ENCODE data around the gene PDGFB. TPM values are rescaled to one million over a fixed set of nuclear protein-coding genes. Genes with fewer than 3 reads are reported as not detected.

Gene PDGFB
- total and polyA plus RNA-seq, 4 donors: 5.9 to 18.3 (median 13.9) TPM

DNA sequence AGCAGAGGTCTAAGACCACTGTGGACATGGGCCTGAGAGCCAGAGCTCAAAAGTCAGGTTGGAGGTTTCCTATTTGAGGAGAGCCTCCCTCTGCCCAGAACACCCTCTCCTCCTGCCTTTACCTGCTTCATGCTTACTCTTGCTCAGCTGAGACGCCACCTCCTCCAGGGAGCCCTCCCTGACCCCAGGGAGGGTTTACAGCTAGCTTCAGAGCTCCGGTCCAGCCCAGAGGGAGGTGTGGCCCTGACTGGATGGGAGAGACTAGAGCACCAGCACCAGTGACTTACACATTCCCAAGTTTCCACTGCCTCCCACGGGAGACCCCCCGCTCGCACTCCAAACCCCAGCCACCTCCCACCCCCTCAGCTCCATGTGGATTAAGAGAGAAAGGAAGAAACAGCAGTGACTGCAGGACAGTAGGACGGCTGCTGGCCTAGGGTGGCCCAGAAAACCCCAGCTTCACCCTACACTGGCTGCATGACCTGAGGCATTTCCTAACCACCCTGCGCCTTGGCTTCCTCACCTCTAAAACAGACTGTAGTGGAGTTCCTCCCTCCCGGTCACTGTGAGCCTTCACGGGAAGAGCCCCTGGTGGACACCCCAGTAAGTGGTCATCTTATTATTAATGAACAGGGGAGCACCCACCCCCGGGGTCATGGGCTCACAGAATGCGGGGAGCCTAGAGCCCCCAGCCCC is 24.5 kb upstream of the PDGFB start:
- Histone ChIP-seq H3K4me1 (ENCODE audit: control insufficient read depth, insufficient read depth, low read length) (no peaks in the 10 kb centered on the region), H3K27ac (ENCODE audit: low read depth, low read length) (no peak overlapping the region), H3K36me3 (ENCODE audit: control insufficient read depth, insufficient read depth, low read length) (no peaks in the 10 kb centered on the region), H3K9me3 (ENCODE audit: control insufficient read depth, insufficient read depth, low read length) (no peaks in the 10 kb centered on the region), H3K4me3 (ENCODE audit: low read depth, low read length) (no peak overlapping the region), H3K27me3 (ENCODE audit: control insufficient read depth, insufficient read depth, low read length) (no peaks in the 10 kb centered on the region)
- WGBS (ENCODE audit: insufficient coverage): 76% methylated on average over 3 of the region's 11 CpGs
- no peak for DNase-seq (ENCODE audit: low read depth in 4 of 6, low spot score in 6 of 6)

DNA sequence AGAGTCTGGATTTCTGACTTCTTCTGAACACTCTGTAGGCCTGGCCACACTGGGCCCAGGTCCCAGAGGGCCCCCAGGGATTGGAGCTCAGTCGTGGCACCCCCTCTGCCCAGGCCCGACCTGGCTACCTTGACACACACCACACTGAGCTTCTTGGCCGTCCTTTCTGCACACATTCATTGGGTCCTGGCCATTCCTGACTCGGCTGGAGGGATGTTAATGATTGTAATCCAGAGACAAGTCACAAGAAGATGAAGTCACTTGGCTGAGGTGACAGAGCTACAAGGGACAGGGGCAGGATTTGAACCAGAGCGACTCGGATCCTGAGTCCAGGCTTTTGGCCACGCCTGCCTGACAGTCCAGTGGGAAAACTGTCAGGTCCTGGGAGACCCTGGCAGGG is 23.9 kb upstream of the PDGFB start:
- no peak for DNase-seq (ENCODE audit: low read depth in 4 of 6, low spot score in 6 of 6)
- H3K27ac ChIP-seq (ENCODE audit: low read depth, low read length): no peak overlapping the region
- H3K27me3 ChIP-seq (ENCODE audit: control insufficient read depth, insufficient read depth, low read length): no peaks in the 10 kb centered on the region
- no peaks in the 10 kb centered on the region for H3K9me3 ChIP-seq (ENCODE audit: control insufficient read depth, insufficient read depth, low read length)
- WGBS (ENCODE audit: insufficient coverage): 71% methylated on average over 6 of the region's 7 CpGs
- H3K4me3 ChIP-seq (ENCODE audit: low read depth, low read length): no peak overlapping the region
- H3K36me3 ChIP-seq (ENCODE audit: control insufficient read depth, insufficient read depth, low read length): no peaks in the 10 kb centered on the region
- no peaks in the 10 kb centered on the region for H3K4me1 ChIP-seq (ENCODE audit: control insufficient read depth, insufficient read depth, low read length)

DNA sequence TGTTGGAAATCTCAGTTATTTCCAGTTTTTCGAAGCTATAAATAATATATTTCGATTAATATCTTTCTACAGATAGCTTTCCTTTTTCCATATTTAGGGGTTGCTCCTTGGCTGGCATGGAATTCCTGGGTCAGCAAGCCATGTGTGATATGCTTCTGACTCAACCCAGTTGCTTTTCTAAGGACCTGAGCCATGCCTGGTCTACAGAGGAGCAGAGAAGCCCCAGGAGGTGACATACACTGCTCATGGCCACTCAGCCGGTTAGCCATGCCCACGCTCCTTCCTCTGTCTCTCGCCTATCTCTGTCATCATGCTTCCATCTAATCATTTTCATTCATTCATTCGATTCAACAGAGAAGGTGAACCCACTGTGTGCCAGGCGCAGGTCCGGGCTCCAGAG is 23.2 kb upstream of the PDGFB start:
- Histone ChIP-seq H3K36me3 (ENCODE audit: control insufficient read depth, insufficient read depth, low read length) (no peaks in the 10 kb centered on the region), H3K4me3 (ENCODE audit: low read depth, low read length) (no peak overlapping the region), H3K4me1 (ENCODE audit: control insufficient read depth, insufficient read depth, low read length) (no peaks in the 10 kb centered on the region), H3K9me3 (ENCODE audit: control insufficient read depth, insufficient read depth, low read length) (no peaks in the 10 kb centered on the region), H3K27me3 (ENCODE audit: control insufficient read depth, insufficient read depth, low read length) (no peaks in the 10 kb centered on the region), H3K27ac (ENCODE audit: low read depth, low read length) (no peak overlapping the region)
- WGBS (ENCODE audit: insufficient coverage): 77% methylated on average over 3 of the region's 8 CpGs
- no peak for DNase-seq (ENCODE audit: low read depth in 4 of 6, low spot score in 6 of 6)

DNA sequence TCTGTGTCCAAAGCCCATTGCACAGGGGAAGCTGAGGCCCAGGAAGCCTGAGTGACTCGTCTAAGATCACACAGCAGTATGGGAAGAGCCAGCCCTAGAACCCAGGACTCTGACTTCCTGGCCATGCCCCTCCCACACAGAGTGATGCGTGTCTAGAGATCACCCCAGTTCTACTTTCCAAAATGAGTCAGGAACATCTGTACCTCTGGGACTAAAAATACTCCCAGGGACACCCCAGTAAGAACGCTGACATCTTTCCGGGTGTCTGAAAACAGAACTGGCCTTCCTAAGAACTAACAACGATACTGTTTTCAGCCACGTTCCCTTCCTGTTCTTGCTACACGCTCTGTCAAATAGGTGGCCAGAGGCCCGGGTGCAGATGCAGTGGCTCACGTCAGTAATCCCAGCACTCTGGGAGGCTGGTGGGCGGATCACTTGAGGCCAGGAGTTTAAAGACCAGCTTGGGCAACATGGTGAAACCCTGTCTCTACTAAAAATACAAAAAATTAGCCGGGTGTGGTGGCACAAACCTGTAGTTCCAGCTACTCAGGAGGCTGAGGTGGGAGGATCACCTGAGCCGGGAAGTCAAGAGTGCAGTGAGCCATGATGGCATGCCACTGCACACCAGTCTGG is 21.7 kb upstream of the PDGFB start:
- no peak for DNase-seq (ENCODE audit: low read depth in 4 of 6, low spot score in 6 of 6)
- 81% methylated on average over 12 of the region's 12 CpGs for WGBS (ENCODE audit: insufficient coverage)
- no peaks in the 10 kb centered on the region for H3K27me3 ChIP-seq (ENCODE audit: control insufficient read depth, insufficient read depth, low read length)
- H3K9me3 ChIP-seq (ENCODE audit: control insufficient read depth, insufficient read depth, low read length): no peaks in the 10 kb centered on the region
- H3K36me3 ChIP-seq (ENCODE audit: control insufficient read depth, insufficient read depth, low read length): no peaks in the 10 kb centered on the region
- H3K4me3 ChIP-seq (ENCODE audit: low read depth, low read length): no peak overlapping the region
- H3K27ac ChIP-seq (ENCODE audit: low read depth, low read length): no peak overlapping the region
- no peaks in the 10 kb centered on the region for H3K4me1 ChIP-seq (ENCODE audit: control insufficient read depth, insufficient read depth, low read length)

DNA sequence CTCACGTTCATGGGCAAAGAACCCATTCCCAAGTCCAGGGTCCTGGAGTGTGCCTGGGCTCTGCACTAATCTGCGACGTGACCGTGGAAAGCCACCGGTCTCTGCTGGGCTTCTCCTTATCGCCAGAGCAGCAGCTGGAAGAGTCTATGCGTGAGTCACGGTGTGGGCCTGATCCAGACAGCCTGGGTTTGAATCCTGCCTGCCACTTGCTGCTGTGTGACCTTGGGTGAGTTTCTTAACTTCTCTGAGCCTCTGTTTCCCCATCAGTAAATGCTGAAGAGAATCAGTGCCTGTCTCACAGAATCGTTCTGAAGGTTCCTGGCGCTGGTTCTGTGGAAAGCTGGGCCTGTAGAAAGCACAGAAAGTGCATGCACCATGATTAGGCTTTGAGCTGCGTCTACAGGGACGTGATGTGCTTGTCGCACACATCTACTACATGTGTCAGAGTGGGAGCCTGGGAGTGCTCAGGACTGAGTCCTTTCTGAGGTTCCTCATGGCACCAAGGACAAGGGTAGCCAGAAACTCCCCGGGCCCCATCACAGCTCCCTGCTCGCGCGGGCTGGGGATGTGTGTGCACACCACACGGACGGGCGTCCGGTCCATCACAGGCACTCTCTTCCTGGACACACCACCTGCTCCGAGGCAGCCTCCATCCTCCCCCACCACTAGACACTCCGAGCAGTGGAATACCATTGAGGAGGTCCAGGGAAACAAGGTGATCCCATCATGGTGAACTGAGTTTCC is 20.5 kb upstream of the PDGFB start:
- Histone ChIP-seq H3K27me3 (ENCODE audit: control insufficient read depth, insufficient read depth, low read length) (no peaks in the 10 kb centered on the region), H3K9me3 (ENCODE audit: control insufficient read depth, insufficient read depth, low read length) (no peaks in the 10 kb centered on the region), H3K4me1 (ENCODE audit: control insufficient read depth, insufficient read depth, low read length) (no peaks in the 10 kb centered on the region), H3K36me3 (ENCODE audit: control insufficient read depth, insufficient read depth, low read length) (no peaks in the 10 kb centered on the region), H3K4me3 (ENCODE audit: low read depth, low read length) (no peak overlapping the region), H3K27ac (ENCODE audit: low read depth, low read length) (no peak overlapping the region)
- DNase-seq (ENCODE audit: low read depth in 4 of 6, low spot score in 6 of 6): no peak
- WGBS (ENCODE audit: insufficient coverage): 78% methylated on average over 23 of the region's 23 CpGs

DNA sequence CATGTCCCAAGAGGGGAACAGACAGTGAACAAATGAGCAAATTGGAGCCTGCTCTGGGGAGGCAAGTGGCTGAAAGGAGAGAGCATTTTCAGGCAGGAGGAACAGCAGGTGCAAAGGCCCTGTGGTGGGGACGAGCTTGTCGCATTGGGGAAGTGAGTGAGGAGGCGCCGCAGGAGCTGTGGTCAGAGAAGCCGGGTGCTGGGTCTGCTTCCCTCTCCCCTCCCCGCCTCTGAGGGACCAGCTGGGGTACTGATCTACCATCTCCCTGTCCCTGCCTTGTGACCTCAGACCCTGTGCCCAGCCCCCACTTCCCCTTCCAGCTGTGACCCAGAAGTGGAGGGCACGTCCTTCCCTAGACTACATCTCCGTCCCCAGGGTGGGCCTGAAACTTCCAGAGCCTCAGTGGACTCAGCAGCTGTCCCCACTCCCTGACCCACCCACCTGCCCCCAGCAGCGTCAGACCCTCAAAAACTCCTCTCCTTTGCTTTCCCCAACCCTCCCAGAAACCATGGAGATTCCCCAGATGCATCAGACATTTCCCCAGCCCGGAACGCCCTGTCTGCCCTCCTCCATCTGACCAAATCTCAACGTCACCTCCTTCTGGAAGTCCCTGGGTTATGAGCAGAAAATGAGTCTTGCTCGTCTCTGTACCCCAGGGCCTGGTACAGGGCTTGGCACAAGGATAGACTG is 19.7 kb upstream of the PDGFB start:
- 47% methylated on average over 8 of the region's 13 CpGs for WGBS (ENCODE audit: insufficient coverage)
- H3K36me3 ChIP-seq (ENCODE audit: control insufficient read depth, insufficient read depth, low read length): no peaks in the 10 kb centered on the region
- H3K27me3 ChIP-seq (ENCODE audit: control insufficient read depth, insufficient read depth, low read length): no peaks in the 10 kb centered on the region
- H3K9me3 ChIP-seq (ENCODE audit: control insufficient read depth, insufficient read depth, low read length): no peaks in the 10 kb centered on the region
- H3K4me1 ChIP-seq (ENCODE audit: control insufficient read depth, insufficient read depth, low read length): no peaks in the 10 kb centered on the region
- H3K4me3 ChIP-seq (ENCODE audit: low read depth, low read length): no peak overlapping the region
- no peak for DNase-seq (ENCODE audit: low read depth in 4 of 6, low spot score in 6 of 6)
- H3K27ac ChIP-seq (ENCODE audit: low read depth, low read length): no peak overlapping the region

DNA sequence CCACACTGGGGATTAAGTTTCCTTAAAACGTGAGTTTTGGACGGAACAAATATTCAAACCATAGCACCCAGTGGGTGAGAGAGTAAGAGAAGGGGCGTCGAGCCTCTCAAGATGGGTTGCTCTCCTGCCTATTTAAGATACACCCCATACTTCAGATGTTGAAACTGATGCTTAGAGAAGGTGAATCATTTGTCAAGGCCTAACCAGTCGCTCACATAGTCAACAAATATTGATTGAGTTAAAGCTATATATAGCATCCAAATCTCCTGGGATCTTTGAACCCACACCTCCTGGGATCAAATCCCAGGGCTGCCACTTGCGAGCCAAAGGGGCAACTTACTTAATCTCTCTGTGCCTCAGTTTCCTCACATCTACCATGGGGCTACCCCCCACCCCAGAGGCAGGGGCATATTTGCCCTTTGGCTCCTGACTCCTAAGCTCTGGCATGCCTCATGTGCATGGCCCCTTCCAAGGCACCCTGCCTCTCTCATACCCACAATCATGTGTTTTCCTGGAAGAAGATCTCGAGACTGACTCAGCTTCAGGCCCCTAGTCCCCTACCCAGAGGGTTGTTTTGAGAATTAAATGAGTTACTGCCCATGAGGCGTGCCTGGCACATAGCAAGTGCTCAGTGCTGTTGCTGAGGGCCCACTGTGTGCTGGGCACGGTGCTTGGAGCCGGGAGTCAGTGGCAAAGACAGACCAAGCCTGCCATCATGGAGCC is 19.0 kb upstream of the PDGFB start:
- H3K27ac ChIP-seq (ENCODE audit: low read depth, low read length): no peak overlapping the region
- H3K4me1 ChIP-seq (ENCODE audit: control insufficient read depth, insufficient read depth, low read length): no peaks in the 10 kb centered on the region
- 88% methylated on average over 5 of the region's 10 CpGs for WGBS (ENCODE audit: insufficient coverage)

DNA sequence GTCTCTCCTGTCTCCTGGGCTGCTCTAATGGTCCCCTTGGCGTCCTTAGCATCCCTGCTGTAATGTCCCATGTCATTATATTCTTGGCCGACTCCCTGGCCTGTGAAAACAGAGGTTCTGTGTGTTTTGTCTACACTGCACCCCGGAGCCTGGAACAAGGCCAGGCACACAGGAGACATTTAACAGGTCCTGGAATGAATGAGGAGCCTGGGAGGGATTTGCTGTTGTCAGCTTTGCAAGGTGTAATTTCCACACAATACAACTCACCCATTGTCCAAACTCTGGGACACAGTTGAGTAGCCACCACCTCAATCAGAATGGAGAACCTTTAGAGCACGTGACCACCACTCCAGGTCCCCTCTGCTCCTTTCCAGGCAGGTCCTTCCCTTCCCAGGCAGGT is 14.9 kb upstream of the PDGFB start:
- Histone ChIP-seq H3K27me3 (ENCODE audit: control insufficient read depth, insufficient read depth, low read length) (no peaks in the 10 kb centered on the region), H3K4me1 (ENCODE audit: control insufficient read depth, insufficient read depth, low read length) (peaks cover 16% of the 10 kb centered on the region), H3K4me3 (ENCODE audit: low read depth, low read length) (no peak overlapping the region), H3K9me3 (ENCODE audit: control insufficient read depth, insufficient read depth, low read length) (no peaks in the 10 kb centered on the region), H3K27ac (ENCODE audit: low read depth, low read length) (no peak overlapping the region), H3K36me3 (ENCODE audit: control insufficient read depth, insufficient read depth, low read length) (no peaks in the 10 kb centered on the region)
- 38% methylated on average over 2 of the region's 4 CpGs for WGBS (ENCODE audit: insufficient coverage)
- DNase-seq (ENCODE audit: low read depth in 4 of 6, low spot score in 6 of 6): no peak

More for the DNA sequence above, 19.0 kb upstream of the PDGFB start:
- Histone ChIP-seq H3K9me3 (ENCODE audit: control insufficient read depth, insufficient read depth, low read length) (no peaks in the 10 kb centered on the region), H3K27me3 (ENCODE audit: control insufficient read depth, insufficient read depth, low read length) (no peaks in the 10 kb centered on the region), H3K36me3 (ENCODE audit: control insufficient read depth, insufficient read depth, low read length) (no peaks in the 10 kb centered on the region), H3K4me3 (ENCODE audit: low read depth, low read length) (no peak overlapping the region)
- no peak for DNase-seq (ENCODE audit: low read depth in 4 of 6, low spot score in 6 of 6)

DNA sequence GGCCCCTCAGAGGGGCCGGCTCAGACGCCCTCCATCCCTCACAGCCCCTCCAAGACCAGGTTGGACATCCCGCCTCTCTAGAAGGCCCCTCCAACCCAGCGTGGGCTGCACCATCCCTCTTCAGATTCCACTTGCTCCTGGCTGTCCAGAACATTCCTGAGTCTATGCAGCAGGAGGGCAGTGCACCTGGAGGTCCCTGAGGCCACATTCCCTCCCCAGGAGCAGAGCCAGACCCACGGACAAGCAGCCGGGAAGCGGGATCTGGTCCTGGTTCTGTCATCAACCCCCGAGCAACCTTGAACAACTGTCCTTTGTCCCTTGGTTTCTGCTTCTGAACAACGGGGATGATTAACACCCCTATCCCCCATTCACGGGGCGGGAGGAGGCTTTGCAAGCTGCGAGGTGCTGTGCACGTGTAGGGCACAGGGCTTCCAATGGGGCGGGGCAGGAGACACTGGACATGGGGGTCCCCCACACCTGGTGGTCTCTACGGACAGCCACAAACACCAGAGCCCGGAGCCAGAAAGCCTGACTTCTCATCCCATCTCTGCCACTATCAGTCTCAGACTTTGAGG is 13.2 kb upstream of the PDGFB start:
- no peaks in the 10 kb centered on the region for H3K27me3 ChIP-seq (ENCODE audit: control insufficient read depth, insufficient read depth, low read length)
- no peak for DNase-seq (ENCODE audit: low read depth in 4 of 6, low spot score in 6 of 6)
- H3K36me3 ChIP-seq (ENCODE audit: control insufficient read depth, insufficient read depth, low read length): no peaks in the 10 kb centered on the region
- no peak overlapping the region for H3K27ac ChIP-seq (ENCODE audit: low read depth, low read length)
- peaks cover 32% of the 10 kb centered on the region for H3K4me1 ChIP-seq (ENCODE audit: control insufficient read depth, insufficient read depth, low read length)
- WGBS (ENCODE audit: insufficient coverage): 53% methylated on average over 13 of the region's 16 CpGs
- no peaks in the 10 kb centered on the region for H3K9me3 ChIP-seq (ENCODE audit: control insufficient read depth, insufficient read depth, low read length)
- no peak overlapping the region for H3K4me3 ChIP-seq (ENCODE audit: low read depth, low read length)

Measured in spinal cord (tissue), 10 donors.